CD4-positive, alpha-beta T cell treated with Interleukin-17A for 1 hour (primary cell): ENCODE results near the gene TOR1B.
A peak's percentile ranks its signal among the peaks of the same experiment; 100 is the strongest.
"Not testable (repeated sequence)": the region's sequence is repeated elsewhere in the genome, so short reads cannot be mapped to it uniquely, and the experiment has no call there.

Experiments
- DNase-seq: peaks from one replicate; pipeline ENCODE4 v3.0.0-alpha.2; 2020

TOR1B gene

DNA sequence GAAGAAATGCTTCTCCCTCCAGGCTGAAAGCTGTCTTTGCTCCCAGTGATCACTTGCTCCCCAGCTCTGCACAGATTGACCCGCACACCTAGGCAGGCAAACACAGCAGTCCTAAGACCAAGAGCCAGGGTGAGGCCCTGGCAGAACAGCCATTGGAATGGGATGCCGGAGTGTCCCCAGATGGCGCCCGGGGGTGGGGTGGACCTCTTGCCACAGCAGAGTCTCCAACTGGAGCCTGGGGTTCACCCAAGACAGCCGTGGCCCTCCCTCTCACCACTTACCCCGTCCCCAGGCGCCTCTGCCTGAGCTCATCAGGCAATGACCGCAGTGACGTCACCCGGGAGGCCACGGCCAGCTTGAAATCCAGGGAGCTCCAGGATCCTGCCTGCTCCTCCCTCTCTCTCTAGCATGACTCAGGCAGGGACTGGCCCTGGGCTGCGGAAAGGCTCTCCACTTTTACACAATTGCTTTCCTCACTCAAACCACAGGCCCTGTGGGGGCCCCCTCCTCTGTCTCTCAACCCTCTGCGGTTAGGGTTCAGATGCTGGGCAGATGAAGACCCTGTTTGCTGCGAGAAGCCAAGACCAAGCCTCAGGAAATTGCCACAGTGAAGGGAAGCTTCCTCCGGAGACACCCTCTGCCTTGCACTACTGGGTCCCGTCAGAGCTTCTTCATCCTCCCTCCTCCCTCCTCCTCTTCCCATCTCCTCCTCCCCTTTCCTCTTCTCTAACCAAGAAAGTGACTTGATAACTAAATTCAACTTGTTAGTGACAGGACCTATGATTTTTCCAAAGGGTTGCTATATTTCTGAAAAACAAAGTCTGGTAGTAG is 25.8 kb upstream of the TOR1B start:
- peak; percentile 52 for DNase-seq

DNA sequence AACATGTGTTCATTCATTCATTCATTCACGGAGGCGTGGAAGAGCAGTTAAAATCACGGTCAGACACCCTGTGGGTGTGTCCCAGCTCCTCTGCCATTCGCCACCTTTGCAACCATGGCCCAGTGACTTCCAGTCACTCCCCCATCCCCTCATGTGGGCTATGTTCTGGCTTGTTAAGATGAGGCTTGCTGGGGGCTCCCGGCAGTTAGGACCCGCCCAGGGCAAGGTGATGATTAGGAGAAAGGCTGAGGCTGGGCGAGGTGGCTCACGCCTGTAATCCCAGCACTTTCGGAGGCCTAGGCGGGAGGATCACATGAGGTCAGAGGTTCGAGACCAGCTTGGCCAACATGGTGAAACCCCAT is 25.2 kb upstream of the TOR1B start:
- DNase-seq = no peak

DNA sequence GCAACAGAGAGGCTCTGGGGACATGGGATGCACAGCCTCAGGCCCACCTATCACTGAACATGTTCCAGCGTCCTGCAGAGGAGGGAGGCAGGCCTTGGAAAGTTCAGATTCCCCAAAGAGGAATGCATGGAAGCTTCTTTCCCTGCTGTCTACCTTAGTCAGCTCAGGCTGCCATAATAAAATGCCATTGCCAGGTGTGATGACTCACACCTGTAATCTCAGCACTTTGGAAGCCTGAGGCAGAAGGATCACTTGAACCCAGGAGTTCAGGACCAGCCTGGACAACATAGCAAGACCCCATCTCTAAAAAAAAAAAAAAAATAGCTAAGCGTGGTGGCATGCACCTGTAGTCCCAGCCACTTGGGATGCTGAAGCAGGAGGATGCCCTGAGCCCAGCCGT is 24.5 kb upstream of the TOR1B start:
- DNase-seq = no peak

DNA sequence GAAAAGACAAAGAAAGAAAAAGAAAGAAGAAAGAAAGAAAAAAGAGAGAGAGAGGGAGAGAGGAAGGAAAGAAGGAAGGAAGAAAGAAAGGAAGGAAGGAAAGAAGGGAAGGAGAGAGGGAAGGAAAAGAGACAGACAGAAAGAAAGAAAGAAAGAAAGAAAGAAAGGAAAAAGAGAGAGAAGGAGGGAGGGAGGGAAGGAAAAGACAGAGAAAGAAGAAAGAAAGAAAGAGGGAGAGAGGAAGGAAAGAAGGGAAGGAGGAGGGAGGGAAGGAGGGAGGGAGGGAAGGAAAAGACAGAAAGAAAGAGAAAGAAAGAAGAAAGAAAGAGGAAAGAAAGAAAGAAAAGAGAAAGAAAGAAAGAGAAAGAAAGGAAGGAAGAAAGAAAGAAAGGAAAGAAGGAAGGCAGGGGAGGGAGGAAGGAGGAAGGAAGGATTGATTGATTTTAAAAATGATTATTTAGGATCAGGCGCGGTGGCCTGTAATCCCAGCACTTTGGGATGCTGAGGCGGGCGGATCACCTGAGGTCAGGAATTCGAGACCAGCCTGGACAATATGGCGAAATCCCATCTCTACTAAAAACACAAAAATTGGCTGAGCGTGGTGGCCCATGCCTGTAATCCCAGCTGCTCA is 23.3 kb upstream of the TOR1B start:
- no peak for DNase-seq

DNA sequence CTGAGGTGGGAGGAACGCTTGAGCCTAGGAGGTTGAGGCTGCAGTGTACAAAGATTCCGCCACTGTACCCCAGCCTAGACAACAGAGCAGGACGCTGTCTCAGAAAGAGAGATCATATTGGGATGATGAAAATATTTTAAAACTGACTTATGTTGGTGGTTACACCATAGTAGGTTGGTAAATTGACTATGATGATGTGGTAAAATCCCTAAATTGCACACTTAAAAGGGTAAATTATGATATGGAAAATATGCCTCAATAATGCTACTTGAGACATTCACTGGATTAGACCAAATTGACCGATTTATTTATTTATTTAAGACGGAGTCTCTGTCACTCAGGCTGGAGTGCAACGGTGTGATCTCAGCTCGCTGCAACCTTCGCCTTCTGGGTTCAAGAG is 21.9 kb upstream of the TOR1B start:
- no peak for DNase-seq

DNA sequence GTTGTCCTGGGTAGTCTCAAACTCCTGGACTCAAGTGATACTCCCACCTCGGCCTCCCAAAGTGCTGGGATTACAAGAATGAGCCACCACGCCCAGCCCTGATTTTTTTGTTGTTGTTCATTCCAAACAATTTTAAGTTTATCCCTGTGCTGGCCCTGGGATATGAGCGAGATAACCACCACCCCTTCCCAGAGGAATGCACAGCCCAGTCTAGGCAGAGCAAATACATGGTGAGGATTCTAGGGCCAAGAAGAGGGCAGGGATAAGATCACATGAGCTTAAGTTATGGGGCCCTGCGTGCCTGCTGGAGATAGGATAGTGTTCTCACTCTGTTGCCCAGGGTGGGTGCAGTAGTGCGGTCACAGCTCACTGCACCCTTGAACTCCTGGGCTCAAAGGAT is 21.0 kb upstream of the TOR1B start:
- no peak for DNase-seq

DNA sequence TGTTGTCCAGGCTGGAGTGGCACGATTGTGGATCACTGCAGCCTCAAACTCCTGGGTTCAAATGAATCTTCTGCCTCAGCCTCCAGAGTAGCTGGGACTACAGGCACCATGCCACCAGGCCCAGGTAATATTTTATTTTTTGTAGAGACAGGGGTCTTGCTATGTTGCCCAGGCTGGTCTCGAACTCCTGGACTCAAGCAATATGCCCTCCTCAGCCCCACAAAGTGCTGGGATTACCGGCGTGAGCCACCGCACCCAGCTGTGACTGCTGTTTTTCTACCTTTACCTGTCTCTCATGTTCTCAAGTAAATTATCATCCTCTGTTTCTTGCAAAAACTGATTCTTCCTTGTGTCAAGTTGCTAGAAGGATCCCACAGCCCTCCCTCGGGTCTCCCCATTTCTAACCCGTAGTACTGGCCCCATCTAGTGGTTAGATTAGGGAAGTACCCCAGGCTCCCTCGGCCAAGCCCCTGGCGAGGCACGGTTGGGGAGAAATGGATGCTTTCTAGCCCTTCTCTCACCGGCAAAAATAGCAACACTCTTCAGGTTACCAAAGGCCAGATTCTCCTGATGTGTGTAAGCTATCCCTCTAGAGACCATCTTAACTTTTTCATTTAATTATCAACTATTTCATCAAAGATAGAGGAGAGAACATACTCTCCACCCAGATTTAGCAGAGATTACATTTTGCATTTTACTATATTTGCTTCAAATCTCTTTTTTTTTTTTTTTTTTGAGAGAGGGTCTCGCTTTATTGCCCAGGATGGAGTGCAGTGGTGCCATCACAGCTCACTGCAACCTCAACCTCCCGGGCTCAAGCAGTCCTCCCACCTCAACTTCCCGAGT is 19.2 kb upstream of the TOR1B start:
- peak; percentile 86 for DNase-seq

DNA sequence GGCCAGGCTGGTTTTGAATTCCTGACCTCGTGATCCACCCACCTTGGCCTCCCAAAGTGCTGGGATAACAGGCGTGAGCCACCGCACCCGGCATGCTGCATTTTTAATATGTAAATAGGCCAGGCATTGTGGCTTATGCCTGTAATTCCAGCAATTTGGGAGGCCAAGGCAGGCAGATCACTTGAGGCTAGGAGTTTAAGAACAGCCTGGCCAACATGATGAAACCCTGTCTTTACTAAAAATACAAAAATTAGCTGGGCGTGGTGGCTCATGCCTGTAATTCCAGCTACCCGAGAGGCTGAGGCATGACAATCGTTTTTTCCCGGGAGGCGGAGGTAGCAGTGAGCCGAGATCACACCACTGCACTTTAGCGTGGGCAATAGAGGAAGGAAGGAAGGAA is 18.0 kb upstream of the TOR1B start:
- not testable (repeated sequence) for DNase-seq

DNA sequence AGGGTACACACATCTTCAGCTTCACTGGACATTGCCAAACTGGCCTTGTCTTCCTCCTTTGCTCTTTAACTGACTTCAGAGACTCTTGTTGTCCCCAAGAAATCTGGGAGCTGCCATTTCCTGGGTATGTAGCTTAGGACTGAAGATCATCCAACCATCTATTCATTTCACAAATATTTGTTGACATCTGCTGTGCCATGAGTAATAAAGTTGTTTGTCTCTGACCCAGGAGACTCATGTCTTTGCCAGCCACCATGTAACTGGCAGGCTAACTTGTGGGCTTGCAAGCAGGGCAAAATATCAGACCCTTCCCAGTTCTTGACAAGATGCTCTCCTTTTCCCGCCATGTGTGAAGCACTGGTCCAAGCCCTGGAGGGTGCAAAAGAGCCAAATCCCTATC is 17.1 kb upstream of the TOR1B start:
- no peak for DNase-seq

DNA sequence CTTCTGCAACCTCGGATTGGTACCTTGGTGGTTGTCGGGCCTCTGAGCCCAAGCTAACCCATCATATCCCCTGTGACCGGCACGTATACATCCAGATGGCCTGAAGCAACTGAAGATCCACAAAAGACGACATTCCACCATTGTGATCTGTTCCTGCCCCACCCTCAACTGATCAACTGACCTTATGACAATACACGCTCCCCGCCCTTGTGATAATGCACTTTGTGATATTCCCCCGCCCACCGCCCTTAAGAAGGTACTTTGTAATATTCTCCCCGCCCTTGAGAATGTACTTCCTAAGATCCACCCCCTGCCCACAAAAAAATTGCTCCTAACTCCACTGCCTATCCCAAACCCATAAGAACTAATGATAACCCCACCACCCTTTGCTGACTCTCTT is 16.5 kb upstream of the TOR1B start:
- no peak for DNase-seq

DNA sequence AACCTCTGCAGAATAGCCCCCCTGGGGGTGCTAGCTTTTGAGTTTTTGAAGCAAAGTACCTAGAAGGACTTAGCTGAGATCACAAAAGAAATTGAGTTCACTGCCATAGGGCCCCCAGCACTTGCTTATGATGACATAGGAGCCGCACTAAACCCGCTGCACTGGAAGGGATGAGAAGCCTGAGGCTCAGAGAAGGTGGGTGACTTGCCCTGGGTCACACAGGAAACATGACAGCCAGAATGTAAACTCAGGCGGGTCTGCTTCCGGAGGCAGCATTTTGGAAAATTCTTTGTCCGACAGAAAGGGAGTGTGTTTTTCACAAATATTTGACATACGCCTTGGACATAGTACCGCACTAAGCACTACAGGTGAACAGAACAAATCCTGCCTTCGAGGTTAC is 8.4 kb upstream of the TOR1B start:
- DNase-seq = no peak

DNA sequence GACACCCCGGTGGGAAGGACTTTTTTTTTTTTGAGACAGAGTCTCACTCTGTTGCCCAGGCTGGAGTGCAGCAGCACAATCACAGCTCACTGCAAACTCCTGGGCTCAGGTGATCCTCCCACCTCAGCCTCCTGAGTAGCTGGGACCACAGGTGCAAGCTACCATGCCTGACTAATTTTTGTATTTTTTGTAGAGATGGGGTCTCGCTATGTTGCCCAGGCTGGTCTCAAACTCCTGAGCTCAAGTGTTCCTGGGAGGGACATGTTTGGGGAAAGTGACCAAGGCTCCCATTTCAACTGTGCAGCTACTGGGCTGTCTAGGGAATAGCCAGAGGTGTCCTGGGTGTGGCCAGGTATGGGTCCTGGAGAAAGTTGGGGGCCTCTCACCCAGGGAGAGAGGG is 7.0 kb upstream of the TOR1B start:
- not testable (repeated sequence) for DNase-seq

DNA sequence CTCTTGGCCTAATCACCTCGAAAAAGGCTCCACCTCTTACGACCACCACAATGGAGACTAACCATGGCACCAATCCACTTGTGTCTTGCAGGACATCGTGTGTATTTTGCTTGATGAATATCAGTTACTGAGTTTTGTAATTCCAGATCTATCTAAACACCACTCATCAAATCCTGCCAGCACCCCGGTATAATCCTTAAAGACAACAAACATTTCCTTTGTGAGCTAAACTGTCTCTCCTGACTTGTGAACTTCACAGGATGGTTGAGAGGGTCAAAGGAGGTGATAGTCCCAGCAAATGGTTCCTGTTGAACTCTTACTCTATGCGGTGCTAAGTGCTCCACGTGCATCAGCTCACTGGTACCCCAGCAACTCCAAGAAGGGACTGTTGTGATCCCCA is 4.0 kb upstream of the TOR1B start:
- DNase-seq = no peak

DNA sequence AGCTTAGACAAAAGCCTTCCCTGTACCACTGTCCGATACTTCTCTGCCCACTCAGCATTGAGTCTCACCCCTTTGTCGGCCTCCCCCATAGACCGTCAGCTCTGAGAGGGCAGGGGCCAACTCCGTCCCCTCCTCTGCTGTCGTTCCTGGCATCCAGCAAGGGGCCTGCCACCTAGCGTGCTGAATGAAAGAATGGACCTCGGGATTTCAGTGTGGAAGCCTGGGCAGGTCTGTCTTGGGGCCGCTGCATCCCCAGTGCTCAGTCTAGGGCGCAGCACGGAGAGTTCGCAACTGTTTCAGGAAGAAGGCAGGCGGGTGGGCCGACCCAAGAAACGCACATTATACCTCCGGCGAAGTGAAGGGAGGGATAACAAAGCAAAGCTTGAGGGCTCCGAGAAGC is 1.5 kb upstream of the TOR1B start:
- DNase-seq = no peak

DNA sequence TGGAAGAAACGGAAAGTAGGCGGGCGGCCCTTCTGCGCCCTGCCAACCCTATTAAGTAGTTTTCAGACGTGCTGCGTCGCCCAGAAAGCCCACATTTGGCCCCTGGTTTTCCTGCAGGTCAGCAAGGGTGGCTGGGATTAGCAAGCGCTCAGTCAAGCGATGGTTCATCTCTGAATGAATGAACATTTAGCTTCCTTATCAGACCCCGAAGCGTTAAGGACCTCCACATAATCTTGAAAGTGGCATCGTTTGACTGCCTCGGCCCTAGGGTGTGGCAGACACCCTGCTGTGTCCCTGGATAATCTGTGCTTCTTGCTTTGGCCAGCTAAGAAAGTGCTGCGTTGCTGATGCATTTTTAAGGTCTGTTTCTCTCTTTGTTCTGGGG is 684 bp downstream of the TOR1B start:
- no peak for DNase-seq

DNA sequence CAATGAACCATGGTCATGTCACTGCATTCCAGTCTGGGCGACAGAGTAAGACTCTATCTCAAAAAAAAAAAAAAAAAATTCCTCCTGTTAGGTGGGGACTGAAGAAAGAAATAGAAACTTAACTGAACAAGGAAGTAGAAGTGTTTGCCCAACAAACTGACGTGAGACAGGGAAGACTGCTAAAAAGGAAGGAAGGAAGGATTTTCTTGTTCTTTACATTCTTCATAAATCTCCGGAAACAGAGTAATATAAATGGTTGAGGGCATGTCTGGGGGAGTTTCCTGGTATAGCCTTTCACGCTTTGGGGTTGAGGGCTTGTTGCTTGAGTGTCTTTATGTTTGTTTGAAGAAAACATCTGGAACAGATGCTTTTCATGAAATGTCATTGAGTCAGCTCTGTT is 3.1 kb downstream of the TOR1B start:
- no peak for DNase-seq

DNA sequence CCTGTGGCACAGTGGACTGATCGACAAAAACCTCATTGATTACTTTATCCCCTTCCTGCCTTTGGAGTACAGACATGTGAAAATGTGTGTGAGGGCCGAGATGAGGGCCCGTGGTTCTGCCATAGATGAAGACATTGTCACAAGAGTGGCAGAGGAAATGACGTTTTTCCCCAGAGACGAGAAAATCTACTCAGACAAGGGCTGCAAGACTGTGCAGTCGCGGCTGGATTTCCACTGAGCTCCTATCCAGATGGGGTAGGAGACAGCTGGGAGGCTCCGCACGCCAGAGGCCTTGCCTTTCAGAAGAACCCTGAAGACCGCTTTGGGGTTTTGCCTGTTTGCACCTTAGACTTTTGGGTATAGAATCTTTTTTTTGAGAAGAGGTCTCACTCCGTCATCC is 6.4 kb downstream of the TOR1B start:
- no peak for DNase-seq

DNA sequence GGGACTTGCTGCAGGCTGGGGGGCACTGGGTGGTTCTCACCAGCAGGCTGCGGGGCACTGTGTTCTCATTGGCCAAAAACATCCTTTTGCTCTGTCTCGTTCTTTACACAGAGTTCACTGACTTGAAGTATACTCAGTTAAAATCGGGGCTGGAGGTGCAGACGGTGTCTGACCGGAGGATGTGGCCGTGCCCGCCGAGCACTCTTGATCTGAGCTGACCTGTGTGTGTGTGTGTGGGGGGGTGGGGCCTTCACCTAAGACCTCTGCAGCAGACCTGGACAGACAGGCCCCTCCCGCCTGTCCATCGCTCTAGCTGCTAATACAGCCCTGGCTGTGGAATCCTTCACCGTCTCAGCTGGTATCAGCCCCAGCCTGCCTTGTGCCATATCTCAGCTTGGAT is 7.1 kb downstream of the TOR1B start:
- no peak for DNase-seq

DNA sequence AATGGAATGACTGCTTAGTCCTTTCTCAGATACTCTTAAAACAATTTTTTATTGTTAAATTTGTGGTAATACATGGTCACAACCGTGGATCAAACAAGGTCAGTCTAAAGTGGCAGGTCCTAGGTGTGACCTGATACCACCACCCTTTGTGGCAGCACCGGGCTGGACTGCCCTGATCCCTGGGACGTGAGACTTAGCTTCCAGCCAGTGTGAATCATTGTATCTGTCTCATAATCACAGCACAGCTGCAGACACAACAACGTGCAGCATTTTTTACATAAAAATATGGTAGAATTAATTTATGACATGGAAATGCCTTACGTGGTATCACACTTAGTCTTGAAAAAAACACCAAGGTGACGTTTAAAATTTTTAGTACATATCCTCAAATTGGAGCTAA is 7.8 kb downstream of the TOR1B start:
- DNase-seq = no peak

DNA sequence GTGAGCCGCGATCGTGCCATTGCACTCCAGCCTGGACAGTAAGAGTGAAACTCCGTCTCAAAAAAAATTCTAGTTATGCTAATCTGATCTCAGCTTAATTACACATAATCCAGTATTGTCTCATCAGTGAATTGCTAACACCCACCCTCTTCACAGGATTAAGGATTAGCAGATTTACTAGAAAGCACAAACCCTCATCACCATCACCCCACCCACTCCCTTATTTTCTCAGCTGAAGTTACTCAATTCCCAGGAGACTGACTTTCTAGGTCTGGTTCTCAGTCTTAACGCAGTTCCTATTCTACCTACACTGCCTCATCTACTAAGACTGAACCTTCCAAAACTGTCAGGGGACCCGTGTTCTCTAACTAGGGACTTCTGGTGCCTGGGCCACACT is 9.0 kb downstream of the TOR1B start:
- no peak for DNase-seq

DNA sequence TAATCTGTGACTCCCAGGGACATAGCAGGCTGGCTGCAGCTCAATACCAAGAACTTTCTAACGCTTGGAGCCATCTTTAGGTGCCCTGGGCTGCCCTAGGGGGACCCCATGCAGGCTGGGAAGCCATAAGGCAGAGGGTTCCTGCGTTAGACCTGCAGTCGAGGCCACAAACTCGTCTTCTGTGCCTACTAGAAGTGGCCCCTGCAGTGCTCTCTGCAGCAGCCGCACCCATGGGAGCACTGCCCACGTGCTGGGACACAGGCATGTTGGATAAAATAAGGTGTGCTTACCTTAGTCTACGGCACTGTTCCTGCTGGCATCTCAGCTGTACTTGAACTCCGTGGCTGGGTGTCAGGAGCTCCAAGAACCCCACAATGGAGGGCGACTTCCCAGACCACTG is 9.4 kb downstream of the TOR1B start:
- DNase-seq = no peak

DNA sequence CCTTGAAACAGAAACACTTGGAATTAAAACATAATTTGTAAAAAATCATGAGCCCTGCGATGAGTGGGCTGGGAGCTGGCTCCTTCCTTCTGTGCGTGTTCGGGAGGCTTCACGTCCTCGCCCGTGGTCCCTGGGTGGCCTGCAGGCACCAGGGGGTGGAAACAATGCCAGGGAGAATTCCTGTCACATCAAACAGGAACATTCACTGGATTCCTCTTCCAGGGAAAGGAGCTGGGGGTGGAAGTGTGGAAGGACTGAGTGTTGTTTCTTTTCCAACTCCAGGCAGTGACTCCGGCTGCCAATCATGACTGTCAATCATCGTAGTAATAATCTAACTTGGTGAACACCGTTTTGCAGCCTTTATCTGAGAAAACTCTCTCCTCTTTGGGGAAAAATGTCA is 10.7 kb downstream of the TOR1B start:
- no peak for DNase-seq

DNA sequence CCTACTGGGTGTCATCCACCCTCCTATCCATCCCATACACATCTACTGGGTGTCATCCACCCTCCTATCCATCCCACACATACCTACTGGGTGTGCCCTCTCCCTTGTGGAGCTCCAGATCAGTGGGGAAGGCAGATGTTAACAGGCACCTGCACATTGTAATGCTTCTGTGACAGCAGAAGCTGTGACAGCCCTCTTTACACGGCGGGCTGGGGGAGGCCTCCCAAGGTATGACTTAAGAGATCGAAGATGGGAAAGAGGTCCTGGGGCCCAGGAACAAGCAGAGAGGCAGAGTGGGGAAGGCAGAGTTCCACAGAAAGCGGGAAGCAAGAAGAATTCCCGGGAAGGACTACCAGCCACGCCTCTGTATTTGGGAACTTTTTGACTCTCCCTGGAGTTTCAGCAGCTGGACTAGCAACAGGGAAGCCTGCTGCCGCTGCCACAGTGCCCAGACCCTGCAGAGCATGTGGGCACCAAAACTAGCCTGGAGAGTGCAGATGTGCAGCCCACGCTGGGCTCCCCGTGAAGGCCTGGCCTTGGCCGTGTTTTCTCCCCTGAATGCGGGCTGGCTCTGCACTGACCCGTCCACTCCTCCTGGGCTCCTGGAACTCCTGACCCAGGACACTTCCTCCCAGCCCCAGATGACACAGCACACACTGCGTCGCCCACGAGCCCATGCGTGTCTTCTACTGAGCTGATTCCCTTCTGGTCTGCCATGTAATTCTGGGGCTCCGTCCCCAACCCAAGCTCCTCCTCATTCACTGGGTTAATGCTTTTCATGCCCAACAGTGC is 11.6 kb downstream of the TOR1B start:
- no peak for DNase-seq
